BLaER1 (cell line): ENCODE measurements around the gene HPN.

Source experiments
- H3K27ac ChIP-seq: shearing (Covaris generic); formaldehyde crosslinking; 2 replicates; pipeline ENCODE4 v1.8.1; 2022
- H3K27me3 ChIP-seq: shearing (Covaris generic); formaldehyde crosslinking; 2 replicates; pipeline ENCODE4 v1.8.1; 2022
- H3K36me3 ChIP-seq: shearing (Covaris generic); formaldehyde crosslinking; 2 replicates; pipeline ENCODE4 v1.8.1; 2022
- H3K4me1 ChIP-seq: shearing (Covaris generic); formaldehyde crosslinking; 2 replicates; pipeline ENCODE4 v1.8.1; 2022
- H3K4me2 ChIP-seq: shearing (Covaris generic); formaldehyde crosslinking; 2 replicates; pipeline ENCODE4 v1.8.1; 2022
- H3K4me3 ChIP-seq: shearing (Covaris generic); formaldehyde crosslinking; 2 replicates; pipeline ENCODE4 v1.8.1; 2022
- H3K9ac ChIP-seq: shearing (Covaris generic); formaldehyde crosslinking; 2 replicates; pipeline ENCODE4 v1.8.1; 2022
- H3K9me3 ChIP-seq: shearing (Covaris generic); formaldehyde crosslinking; 2 replicates; pipeline ENCODE4 v1.8.1; 2022
- H4K20me1 ChIP-seq: shearing (Covaris generic); formaldehyde crosslinking; 2 replicates; pipeline ENCODE4 v1.8.1; 2022
- Cebpa-rat ChIP-seq: shearing (Covaris generic); IDR thresholded peaks from 2 replicates; pipeline ENCODE4 v1.8.1; 2022

The HPN gene

DNA sequence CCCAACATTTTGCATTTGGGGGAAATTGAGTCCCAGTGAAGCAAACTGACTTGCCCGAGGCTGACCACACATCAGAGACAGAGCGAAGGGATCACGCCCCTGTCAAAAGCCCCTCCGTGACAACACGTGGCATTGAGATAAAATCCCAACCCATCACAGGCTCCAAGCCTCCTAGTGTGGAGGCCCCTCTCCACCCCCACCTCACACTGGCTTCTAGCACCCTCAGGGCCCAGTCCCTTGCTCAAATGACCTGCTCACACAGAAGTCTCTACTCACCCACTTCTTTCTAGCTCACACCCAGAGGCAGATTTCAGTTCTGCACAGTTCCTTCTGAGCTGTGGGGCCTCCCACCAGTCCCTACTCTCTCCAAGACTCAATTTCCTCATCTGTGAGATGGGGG lies 10.3 kb downstream of the HPN start:
- Histone ChIP-seq H3K27ac (no peak overlapping the region), H3K36me3 (no peaks in the 10 kb centered on the region), H3K27me3 (no peaks in the 10 kb centered on the region), H3K4me1 (peaks cover 54% of the 10 kb centered on the region), H4K20me1 (no peaks in the 10 kb centered on the region), H3K4me2 (no peak overlapping the region), H3K9ac (no peak overlapping the region), H3K9me3 (no peaks in the 10 kb centered on the region), H3K4me3 (no peak overlapping the region)
- TF ChIP-seq Cebpa-rat: no peak

DNA sequence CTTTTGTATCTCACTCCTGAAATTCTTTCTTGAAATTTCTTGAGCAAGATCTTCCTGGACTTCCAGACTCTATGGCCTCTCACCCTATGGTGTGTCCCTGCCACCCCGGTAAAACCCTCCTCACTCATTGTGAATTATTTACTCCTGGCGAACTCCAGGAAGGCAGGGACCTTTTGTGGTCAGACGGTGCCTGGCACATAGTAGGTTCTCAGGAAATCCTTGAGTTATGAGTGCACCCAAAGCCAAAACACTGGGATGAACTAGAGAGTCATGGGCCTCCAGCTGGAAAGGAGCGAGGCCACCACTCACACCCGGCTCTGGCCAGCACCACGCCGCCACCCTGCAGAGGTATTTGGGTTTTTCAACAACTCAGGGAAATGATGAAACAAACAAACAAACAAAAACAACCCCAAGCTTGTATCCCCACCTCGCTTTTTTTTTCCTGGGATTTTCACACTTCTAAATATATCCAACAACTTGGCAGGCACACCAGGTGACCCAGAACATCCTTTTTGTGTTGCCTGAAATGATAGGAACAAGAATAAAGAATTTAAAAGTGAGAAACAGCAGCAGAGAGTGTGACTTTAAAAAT lies 11.2 kb downstream of the HPN start:
- Histone ChIP-seq H3K27ac (peak overlapping the region; percentile 7; the same call in 1 of the 2 replicates), H3K27me3 (no peaks in the 10 kb centered on the region), H3K4me2 (peak overlapping the region; percentile 48), H3K9ac (0 out of 2 replicates have a peak overlapping the region, but pooled peaks have one; percentile 38), H3K9me3 (no peaks in the 10 kb centered on the region), H3K4me3 (no peak overlapping the region), H3K4me1 (peaks cover 45% of the 10 kb centered on the region), H3K36me3 (no peaks in the 10 kb centered on the region), H4K20me1 (no peaks in the 10 kb centered on the region)
- TF ChIP-seq Cebpa-rat: no peak

DNA sequence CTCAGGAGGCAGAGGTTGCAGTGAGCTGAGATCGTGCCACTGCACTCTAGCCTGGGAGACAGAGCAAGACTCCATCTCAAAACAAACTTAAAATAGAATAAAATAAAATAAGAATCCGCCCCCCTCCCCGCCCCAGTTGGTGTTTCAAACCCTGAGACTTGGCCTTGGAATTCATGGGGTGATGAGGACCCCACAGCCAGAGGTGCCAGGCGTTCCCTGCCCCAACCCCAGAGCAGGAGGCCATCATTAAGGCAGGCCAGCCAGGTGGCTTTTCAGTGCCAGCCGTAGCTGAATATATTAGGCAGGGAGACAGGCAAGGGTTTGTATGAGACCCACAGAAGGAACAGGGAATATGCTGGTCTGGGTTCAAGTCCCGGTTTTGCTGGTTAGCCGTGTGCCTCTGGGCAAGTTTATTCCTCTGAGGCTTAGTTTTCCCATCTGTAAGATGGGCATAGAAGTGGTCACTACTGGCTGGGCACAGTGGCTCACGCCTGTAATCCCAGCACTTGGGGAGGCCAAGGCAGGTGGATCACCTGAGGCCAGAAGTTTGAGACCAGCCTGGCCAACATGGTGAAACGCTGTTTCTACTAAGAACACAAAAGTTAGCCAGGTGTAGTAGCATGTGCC lies 12.3 kb downstream of the HPN start:
- no peak overlapping the region for H3K4me3 ChIP-seq
- no peaks in the 10 kb centered on the region for H3K9me3 ChIP-seq
- peaks cover 34% of the 10 kb centered on the region for H3K4me1 ChIP-seq
- TF ChIP-seq Cebpa-rat: no peak
- H3K9ac ChIP-seq: 0 out of 2 replicates have a peak overlapping the region, but pooled peaks have one; percentile 38
- peak overlapping the region; percentile 48; the same call in 1 of the 2 replicates for H3K4me2 ChIP-seq
- H3K27ac ChIP-seq: no peak overlapping the region; the same call in 1 of the 2 replicates
- H3K36me3 ChIP-seq: no peaks in the 10 kb centered on the region
- H3K27me3 ChIP-seq: no peaks in the 10 kb centered on the region
- no peaks in the 10 kb centered on the region for H4K20me1 ChIP-seq

DNA sequence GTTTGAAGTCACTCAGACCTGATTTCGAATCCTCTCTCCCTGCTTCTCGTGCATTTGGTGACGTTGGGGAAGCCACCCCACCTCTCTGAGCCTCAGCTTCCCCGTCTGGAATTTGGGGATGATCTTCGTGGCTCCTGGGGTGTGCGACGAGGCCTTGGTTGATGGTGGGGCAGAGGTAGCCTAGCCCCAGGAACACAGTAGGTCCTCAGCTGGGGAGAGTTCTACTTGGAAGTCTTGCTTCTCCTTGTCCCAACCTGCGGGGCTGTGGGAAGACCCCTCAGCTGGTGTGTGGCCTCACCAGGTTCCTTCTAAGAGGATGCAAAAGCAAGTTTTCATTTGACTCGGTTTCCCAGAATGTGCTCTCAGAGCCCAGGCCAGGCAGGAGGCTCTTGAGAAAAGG lies 13.1 kb downstream of the HPN start:
- Histone ChIP-seq H3K4me3 (no peak overlapping the region), H3K36me3 (no peaks in the 10 kb centered on the region), H3K27ac (no peak overlapping the region), H4K20me1 (no peaks in the 10 kb centered on the region), H3K4me1 (peaks cover 25% of the 10 kb centered on the region), H3K9ac (no peak overlapping the region), H3K27me3 (no peaks in the 10 kb centered on the region), H3K9me3 (no peaks in the 10 kb centered on the region), H3K4me2 (no peak overlapping the region)
- TF ChIP-seq Cebpa-rat: no peak

DNA sequence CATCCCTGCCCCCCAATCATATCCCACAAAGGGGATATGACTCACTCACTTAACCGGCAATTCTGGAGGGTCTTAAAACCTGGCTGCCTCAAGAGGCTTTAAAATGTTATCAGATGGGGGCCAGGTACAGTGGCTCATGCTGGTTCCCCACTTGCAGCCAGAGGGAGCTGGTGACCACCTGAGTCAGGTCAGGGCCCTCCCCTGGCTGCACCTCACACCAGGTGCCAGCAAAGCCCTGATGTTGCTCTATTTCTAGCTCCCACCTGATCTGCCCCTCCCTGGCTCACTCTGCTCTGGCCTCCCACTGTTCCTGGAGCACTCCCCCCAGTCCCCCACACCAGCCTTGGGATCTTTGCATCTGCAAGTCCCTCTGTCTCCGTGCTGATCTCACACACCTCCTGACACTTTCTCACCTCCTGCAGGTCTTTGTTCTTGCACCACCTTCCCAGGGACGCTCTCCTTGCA lies 14.2 kb downstream of the HPN start:
- Histone ChIP-seq H3K27me3 (no peaks in the 10 kb centered on the region), H3K9me3 (no peaks in the 10 kb centered on the region), H3K4me2 (peak overlapping the region; percentile 13; the same call in 1 of the 2 replicates), H4K20me1 (no peaks in the 10 kb centered on the region), H3K9ac (no peak overlapping the region), H3K4me3 (no peak overlapping the region), H3K36me3 (no peaks in the 10 kb centered on the region), H3K27ac (no peak overlapping the region), H3K4me1 (peaks cover 25% of the 10 kb centered on the region)
- TF ChIP-seq Cebpa-rat: no peak

DNA sequence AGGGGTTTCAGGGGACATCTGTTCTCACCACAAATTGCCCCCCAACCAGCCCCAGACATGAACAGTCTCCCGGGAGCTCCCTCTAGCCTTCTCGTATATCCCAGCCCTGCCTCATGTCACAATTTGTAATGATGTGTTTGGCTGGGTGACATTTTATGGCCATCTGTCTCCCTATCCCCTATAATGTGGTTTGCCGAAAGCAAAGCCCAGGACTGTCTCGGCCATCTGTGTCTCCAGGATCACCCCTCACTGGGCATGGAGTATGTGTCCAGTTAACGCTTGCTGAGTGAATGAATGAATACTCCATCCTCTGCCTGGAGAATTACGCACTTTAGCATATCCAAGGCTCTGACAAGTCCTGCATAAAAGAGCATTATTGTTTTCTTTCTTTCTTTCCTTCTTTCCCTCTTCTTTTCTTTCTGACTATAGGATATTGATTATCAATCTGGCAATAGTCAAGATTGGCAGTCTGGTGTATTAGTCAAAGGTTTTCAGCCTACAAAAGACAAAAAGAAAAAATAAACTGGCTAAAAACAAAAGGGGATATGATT lies 15.1 kb downstream of the HPN start:
- TF ChIP-seq Cebpa-rat: no peak
- Histone ChIP-seq H4K20me1 (no peaks in the 10 kb centered on the region), H3K36me3 (no peaks in the 10 kb centered on the region), H3K9ac (no peak overlapping the region), H3K4me1 (peaks cover 25% of the 10 kb centered on the region), H3K27ac (no peak overlapping the region), H3K4me3 (no peak overlapping the region), H3K9me3 (no peaks in the 10 kb centered on the region), H3K4me2 (no peak overlapping the region), H3K27me3 (no peaks in the 10 kb centered on the region)

DNA sequence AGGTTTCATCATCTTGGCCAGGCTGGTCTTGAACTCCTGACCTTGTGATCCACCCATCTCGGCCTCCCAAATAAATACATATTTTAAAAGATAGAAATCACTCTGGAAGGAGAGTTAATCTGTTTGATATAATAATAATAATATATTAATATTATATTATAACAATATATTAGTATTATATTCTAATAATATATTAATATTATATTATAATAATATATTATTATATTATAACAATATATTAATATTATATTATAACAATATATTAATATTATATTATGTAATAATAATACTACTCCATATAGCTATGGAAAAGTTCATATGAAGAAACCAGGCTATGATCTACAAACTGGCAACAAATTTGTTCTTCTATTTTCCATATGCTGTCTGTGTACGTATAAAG lies 16.8 kb downstream of the HPN start:
- H3K27ac ChIP-seq: no peak overlapping the region
- H3K9ac ChIP-seq: no peak overlapping the region
- no peaks in the 10 kb centered on the region for H3K9me3 ChIP-seq
- no peak for TF ChIP-seq Cebpa-rat
- H3K4me2 ChIP-seq: no peak overlapping the region
- peaks cover 16% of the 10 kb centered on the region for H3K4me1 ChIP-seq
- no peaks in the 10 kb centered on the region for H3K27me3 ChIP-seq
- H3K36me3 ChIP-seq: no peaks in the 10 kb centered on the region
- H4K20me1 ChIP-seq: no peaks in the 10 kb centered on the region
- no peak overlapping the region for H3K4me3 ChIP-seq

GRCh38 chr19:35059006-35059798 lies 17.7 kb downstream of the HPN start:
- H3K27ac ChIP-seq: no peak overlapping the region
- no peak overlapping the region for H3K9ac ChIP-seq
- no peaks in the 10 kb centered on the region for H3K36me3 ChIP-seq
- TF ChIP-seq Cebpa-rat: no peak
- no peak overlapping the region for H3K4me2 ChIP-seq
- H3K9me3 ChIP-seq: no peaks in the 10 kb centered on the region
- H3K27me3 ChIP-seq: no peaks in the 10 kb centered on the region
- no peak overlapping the region for H3K4me3 ChIP-seq
- no peaks in the 10 kb centered on the region for H4K20me1 ChIP-seq
- 0 out of 2 replicates have a peak, but pooled peaks cover 10% of the 10 kb centered on the region for H3K4me1 ChIP-seq

DNA sequence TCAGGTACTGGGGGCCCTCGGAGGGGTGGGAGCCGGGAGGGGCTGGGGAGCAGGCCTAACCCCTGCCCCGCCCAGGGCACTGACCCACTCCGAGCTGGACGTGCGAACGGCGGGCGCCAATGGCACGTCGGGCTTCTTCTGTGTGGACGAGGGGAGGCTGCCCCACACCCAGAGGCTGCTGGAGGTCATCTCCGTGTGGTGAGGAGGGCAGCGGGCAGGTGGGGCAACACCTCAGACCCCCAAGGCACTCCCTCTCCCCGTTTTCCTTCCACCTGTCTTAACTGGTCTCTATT lies 18.2 kb downstream of the HPN start:
- Histone ChIP-seq H3K9ac (no peak overlapping the region), H3K4me3 (no peak overlapping the region), H3K27me3 (no peaks in the 10 kb centered on the region), H4K20me1 (no peaks in the 10 kb centered on the region), H3K9me3 (no peaks in the 10 kb centered on the region), H3K27ac (no peak overlapping the region), H3K36me3 (no peaks in the 10 kb centered on the region), H3K4me1 (0 out of 2 replicates have a peak, but pooled peaks cover 10% of the 10 kb centered on the region), H3K4me2 (no peak overlapping the region)
- no peak for TF ChIP-seq Cebpa-rat
